ENCODE data around the gene CERS3. TPM values are rescaled to one million over a fixed set of nuclear protein-coding genes. Genes with fewer than 3 reads are reported as not detected.

The CERS3 gene
- total RNA-seq, 1 donor from 2014 or later = 0.24 TPM

- intact Hi-C loops (cut with DNase I) = no loop called here
- DNase-seq (ENCODE audit: low spot score) = no peak
These were observed 101.8 kb downstream of the CERS3 start for GRCh38 chr15:100426937-100427336.

GRCh38 chr15:100405179-100405578, 123.6 kb downstream of the CERS3 start:
- intact Hi-C loops (cut with DNase I) = no loop called here
- DNase-seq (ENCODE audit: low spot score) = no peak

- DNase-seq (ENCODE audit: low spot score) = no peak
- intact Hi-C loops (cut with DNase I) = no loop called here
These were observed 127.8 kb downstream of the CERS3 start for GRCh38 chr15:100400996-100401395.

- DNase-seq (ENCODE audit: low spot score) = no peak
- intact Hi-C loops (cut with DNase I) = no loop called here
These were observed 133.9 kb downstream of the CERS3 start for GRCh38 chr15:100394736-100395440.

- no peak for DNase-seq (ENCODE audit: low spot score)
- intact Hi-C loops (cut with DNase I) = no loop called here
These were observed 135.7 kb downstream of the CERS3 start for GRCh38 chr15:100393008-100393407.

GRCh38 chr15:100385300-100386050, 143.3 kb downstream of the CERS3 start:
- intact Hi-C loops (cut with DNase I) = no loop called here
- no peak for DNase-seq (ENCODE audit: low spot score)

GRCh38 chr15:100384108-100384410, 144.7 kb downstream of the CERS3 start:
- intact Hi-C loops (cut with DNase I) = no loop called here
- no peak for DNase-seq (ENCODE audit: low spot score)

- intact Hi-C loops (cut with DNase I) = no loop called here
- DNase-seq (ENCODE audit: low spot score) = no peak
These were observed 145.2 kb downstream of the CERS3 start for GRCh38 chr15:100383302-100384107.

- no peak for DNase-seq (ENCODE audit: low spot score)
- intact Hi-C loops (cut with DNase I) = no loop called here
These were observed 154.8 kb downstream of the CERS3 start for GRCh38 chr15:100373942-100374341.

- intact Hi-C loops (cut with DNase I) = no loop called here
- no peak for DNase-seq (ENCODE audit: low spot score)
These were observed 155.4 kb downstream of the CERS3 start for GRCh38 chr15:100373120-100373896.

- DNase-seq (ENCODE audit: low spot score) = no peak
- intact Hi-C loops (cut with DNase I) = no loop called here
These were observed 156.0 kb downstream of the CERS3 start for GRCh38 chr15:100372739-100373119.

GRCh38 chr15:100355342-100355741, 173.4 kb downstream of the CERS3 start:
- intact Hi-C loops (cut with DNase I) = loop anchor here (10.0 kb wide), 1 partner anchor 649 kb away; no protein-coding TSS in a partner anchor
- no peak for DNase-seq (ENCODE audit: low spot score)

- DNase-seq (ENCODE audit: low spot score) = no peak
- intact Hi-C loops (cut with DNase I) = loop anchor here (5.0 to 10.0 kb wide), 2 partner anchors 214 to 651 kb away; no protein-coding TSS in a partner anchor
These were observed 175.3 kb downstream of the CERS3 start for GRCh38 chr15:100353449-100353848.

GRCh38 chr15:100350434-100351226, 178.1 kb downstream of the CERS3 start:
- no peak for DNase-seq (ENCODE audit: low spot score)
- intact Hi-C loops (cut with DNase I) = loop anchor here (5.0 to 10.0 kb wide), 2 partner anchors 217 to 654 kb away; no protein-coding TSS in a partner anchor

Other genes with a start within 250 kb of the CERS3 start
- 0.67 TPM for gene ADAMTS17, start 187.0 kb downstream of the CERS3 start, total RNA-seq
- gene LINS1, start 73.2 kb upstream of the CERS3 start, total RNA-seq = 9.7 TPM
- gene ASB7, start 73.6 kb upstream of the CERS3 start, total RNA-seq = 6.8 TPM

Data from cardiac septum (tissue), 1 donor.